ENCODE data around the gene FN3K.

FN3K gene

DNA sequence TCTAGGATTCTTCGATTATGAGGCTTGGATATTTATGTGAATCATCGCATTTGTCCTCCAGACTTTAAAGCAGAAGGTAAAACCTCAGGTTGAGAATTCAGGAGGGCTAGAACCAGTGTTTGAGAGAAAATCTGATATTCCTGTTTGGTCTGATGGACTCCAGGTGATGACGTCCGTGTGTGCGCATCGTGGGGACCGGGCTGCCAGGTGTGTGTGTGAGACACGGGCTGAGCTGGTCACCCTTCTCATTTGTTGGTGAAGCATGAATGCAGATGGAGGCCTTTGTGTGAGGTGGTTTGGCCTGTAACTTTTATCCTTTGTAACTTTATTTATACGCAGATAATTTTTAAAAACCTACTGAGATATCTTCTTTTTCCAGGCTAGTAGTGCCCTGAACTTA, 61.6 kb downstream of the FN3K start:
- no peak for DNase-seq

DNA sequence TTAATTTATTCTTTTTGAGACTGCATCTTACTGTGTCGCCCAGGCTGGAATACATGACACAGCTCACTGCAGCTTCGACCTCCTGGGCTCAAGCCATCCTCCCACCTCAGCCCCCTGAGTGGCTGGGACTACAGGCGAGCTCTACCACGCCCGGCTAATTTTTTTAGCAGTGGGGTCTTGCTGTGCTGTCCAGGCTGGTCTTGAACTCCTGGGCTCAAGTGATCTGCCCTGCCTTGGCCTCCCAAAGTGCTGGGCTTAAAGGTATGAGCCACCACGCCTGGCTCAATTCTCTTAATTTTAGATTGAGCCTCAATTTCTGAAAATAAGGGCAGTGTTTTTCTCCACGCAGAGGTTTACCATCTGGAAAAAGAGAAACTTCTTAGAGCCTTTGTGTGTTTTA, 63.3 kb downstream of the FN3K start:
- no peak for DNase-seq

DNA sequence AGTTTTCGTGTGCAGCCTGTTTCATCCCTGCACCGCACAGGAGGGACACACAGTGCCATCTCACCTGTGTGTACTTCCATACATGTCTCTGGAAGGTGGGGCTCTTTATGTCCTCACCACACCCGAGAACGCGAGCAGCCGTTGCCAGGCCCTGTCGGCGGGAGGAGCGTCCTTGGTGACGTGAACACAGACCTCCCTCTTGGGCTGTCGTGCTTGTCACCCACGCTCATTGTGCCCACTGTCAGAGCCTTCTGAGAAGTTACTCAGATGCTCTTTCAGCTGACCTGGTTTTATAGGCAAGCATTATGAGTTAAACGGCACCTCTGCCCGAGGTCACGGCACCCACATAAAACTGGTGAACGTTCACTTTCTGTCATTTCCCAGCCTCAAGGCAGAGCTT, 64.2 kb downstream of the FN3K start:
- no peak for DNase-seq
